HG02981 (cell line): ENCODE results near the gene FUS.

Experiments
- ATAC-seq: cut with Tn5 transposase; IDR thresholded peaks from one replicate; pipeline ENCODE4 v1.9.1; 2021; ENCODE audit warnings: mild to moderate bottlenecking, moderate library complexity; ENCODE audit not compliant: unreplicated experiment

The FUS gene

GRCh38 chr16:31225193-31225592, 45.3 kb downstream of the FUS start:
- no peak for ATAC-seq

GRCh38 chr16:31228206-31228605, 48.3 kb downstream of the FUS start:
- no peak for ATAC-seq

- no peak for ATAC-seq
Observed at GRCh38 chr16:31229501-31229900, 49.6 kb downstream of the FUS start.

GRCh38 chr16:31238041-31238440, 58.1 kb downstream of the FUS start:
- no peak for ATAC-seq
